Activated T-cell treated with anti-CD3 and anti-CD28 coated beads for 48 hours (primary cell): Measurements from ENCODE around the gene SNTA1.
"Not testable (repeated sequence)": the region's sequence is repeated elsewhere in the genome, so short reads cannot be mapped to it uniquely, and the experiment has no call there.

ENCODE experiments used
- DNase-seq: peaks from one replicate; pipeline ENCODE4 v3.0.0-alpha.2; 2020; ENCODE audit warnings: low read depth

The SNTA1 gene

DNA sequence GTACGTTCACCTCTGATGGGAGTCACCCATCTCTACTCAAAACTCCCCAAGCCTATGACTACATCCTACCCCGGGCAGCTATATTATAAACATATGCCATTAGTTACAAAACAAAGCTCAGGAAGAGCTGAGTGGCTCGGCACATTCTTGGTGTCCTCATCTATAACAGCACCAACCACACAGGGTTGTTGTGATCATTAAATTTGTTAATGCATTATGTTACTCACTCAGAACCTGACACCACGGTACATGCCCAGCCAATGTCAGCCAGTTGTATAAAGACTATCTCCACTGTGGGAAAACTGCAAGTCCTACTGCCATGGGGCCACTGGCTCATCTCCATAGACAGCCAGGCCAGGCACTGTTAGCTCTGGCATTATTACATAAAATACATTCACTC lies 50.0 kb downstream of the SNTA1 start:
- DNase-seq: no peak

DNA sequence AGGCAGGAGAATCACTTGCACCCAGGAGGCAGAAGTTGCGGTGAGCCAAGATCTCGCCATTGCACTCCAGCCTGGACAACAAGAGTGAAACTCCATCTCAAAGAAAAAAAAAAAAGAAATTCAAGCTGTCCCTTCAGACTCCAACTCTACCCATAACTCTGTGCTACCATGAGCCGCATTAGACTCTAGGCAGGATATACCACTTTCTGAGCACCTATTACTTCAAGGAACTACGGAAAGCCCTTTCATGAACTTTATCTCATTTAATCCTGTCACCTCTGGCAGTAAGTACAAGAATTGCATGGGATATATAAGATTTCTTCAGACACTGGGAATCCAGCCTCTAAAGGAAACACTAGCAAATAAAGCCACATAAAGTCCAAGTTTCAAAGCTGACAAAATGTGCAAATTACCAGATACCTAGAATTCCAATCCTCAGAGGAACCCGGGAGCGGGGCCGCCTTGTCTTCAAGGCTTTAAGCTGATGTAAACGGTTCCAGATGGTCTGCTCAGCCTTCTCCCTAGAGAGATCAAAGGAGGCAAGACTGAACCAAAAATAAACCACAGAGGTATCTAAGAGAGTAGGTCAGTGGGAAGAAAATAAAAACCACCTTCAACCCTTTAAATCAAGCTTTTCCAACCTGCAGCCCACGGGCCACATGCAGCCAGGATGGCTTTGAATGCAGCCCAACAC lies 51.7 kb downstream of the SNTA1 start:
- no peak for DNase-seq

DNA sequence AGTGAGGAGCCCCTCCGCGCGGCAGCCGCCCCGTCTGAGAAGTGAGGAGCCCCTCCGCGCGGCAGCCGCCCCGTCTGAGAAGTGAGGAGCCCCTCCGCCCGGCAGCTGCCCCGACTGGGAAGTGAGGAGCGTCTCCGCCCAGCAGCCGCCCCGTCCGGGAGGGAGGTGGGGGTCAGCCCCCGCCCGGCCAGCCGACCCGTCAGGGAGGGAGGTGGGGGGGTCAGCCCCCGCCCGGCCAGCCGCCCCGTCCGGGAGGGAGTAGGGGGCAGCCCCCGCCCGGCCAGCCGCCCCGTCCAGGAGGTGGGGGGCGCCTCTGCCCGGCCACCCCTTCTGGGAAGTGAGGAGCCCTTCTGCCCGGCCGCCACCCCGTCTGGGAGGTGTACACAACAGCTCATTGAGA lies 54.2 kb downstream of the SNTA1 start:
- DNase-seq: not testable (repeated sequence)

DNA sequence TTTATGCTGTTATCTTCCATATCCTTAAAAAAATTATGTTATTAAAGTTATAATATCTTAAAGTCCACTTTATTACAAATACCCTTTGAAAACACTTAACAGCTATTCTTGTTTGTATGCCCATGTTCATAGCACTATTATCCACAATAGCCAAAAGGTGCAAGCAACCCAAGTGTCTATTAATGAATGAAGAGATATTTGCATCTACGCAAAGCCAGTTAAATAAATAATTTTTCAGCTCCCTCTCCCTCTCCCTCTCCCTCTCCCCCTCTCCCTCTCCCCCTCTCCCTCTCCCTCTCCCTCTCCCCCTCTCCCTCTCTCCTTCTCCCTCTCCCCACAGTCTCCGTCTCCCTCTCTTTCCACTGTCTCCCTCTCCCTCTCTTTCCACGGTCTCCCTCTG lies 55.3 kb downstream of the SNTA1 start:
- no peak for DNase-seq

DNA sequence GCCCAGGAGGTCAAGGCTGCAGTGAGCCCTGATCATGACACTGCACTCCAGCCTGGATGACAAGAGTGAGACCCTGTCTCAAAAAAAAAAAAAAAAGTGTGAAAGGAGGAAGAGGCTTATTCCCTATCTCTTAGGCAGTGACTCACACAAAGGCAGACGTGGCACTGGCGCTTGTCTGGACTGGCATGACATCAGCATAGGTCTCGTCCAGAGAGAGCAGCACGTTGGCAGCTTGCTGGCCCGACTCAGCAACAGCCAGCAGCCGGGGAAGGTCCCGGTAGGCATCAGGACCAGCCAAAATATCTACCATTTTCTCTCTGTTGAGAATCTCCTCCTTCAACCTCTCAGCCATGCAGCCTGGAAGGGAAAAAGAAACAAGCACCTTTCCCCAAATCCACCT lies 56.4 kb downstream of the SNTA1 start:
- no peak for DNase-seq

DNA sequence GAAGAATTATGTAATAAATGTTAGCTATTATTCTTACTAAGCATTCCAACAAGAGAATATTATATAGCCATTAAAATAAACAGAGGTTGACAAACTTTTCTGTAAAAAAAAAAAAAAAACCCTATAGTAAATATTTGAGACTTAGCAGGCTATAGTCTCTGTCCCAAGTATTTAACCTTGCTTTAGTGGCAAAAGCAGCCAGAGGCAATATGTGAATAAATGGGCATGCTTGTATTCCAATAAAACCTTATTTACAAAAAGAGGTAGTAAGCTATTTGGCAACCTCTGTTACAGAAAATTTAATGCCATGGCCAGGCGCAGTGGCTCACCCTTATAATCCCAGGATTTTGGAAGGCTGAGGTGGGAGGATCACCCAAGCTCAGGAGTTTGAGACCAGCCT lies 56.9 kb downstream of the SNTA1 start:
- no peak for DNase-seq

DNA sequence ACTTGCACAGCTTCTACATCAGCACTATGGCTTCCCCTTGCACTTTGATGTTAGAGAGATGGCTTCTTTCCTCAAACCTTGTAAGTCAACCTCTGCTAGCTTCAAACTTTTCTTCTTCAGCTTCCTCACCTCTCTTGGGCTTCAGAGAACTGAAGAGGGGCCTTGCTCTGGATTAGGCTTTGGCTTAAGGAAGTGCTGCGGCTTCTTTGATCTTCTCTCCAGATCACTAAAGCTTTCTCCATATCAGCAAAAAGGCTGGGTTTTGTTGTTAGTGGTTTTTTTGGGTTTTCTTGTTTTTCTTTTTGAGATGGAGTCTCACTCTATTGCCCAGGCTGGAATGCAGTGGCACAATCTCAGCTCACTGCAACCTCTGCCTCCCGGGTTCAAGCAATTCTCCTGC lies 66.2 kb downstream of the SNTA1 start:
- DNase-seq: no peak

DNA sequence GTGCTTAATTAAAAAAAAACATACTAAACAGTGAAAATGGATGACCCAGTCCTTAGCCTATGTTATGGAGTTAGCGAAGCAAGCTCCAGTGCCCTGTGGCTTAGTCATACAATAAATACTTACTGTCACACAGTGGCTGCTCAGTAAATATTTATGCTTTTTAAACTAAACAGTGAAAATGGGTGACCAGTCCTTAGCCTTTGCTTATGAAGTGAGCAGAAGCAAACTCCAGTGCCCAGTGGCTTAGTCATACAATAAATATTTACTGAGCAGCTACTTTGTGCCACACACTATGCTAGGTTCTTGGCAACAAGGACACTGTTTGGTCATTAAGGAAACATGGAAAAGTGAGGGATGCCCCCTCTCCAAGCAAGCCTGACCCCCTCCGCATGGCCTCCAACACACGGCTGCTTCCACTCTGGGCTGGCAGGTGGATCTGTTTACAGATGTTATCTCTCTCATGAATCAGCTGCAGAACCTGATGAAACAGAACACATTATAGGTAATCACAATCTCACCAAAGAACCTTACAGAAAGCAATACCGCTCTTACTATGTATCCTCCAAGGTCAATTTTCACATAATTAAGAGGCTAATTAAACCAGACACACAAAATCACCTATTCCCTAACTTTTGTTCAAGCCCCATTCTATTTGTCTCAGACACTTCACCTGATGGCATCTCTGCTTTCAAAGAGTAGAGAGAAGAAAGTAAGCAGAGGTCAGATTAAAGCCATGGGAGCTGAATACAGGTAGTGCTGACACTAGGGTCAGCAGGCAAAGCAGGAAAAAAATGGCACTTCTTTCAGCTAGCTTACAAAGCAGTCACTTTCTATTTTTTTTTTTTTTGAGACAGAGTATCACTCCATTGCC lies 69.6 kb downstream of the SNTA1 start:
- no peak for DNase-seq

DNA sequence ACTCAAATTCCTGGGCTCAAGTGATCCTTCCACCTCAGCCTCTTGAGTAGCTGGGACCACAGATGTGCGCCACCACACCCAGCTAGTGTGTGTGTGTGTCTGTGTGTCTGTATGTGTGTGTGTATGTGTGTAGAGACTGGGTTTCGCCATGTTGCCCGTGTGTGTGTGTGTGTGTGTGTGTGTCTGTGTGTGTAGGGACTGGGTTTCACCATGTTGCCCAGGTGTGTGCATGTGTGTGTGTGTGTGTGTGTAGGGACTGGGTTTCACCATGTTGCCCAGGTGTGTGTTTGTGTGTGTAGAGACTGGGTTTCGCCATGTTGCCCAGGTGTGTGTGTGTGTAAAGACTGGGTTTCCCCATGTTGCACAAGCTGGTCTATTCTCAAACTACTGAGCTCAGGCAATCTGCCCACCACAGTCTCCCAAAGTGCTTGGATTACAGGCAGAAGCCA lies 70.5 kb downstream of the SNTA1 start:
- no peak for DNase-seq

DNA sequence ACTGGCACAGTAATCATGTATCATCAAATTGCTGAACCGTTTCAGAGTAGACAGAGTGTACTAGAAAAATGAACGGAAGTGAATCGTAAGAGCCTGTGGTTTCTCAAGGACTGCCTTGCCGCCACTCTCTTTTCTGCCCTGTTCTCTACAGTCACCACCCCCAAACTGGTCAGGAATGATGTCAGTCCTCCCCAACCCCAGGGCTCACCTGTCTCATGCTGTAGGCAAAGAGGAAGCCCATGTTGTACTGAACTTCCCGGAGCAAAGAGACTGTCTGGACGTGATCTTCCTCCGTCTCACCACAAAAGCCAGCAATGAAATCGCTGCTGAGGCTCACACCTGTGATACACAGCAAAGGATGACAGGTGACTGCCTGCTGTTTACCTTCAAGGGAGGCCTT lies 73.3 kb downstream of the SNTA1 start:
- no peak for DNase-seq

DNA sequence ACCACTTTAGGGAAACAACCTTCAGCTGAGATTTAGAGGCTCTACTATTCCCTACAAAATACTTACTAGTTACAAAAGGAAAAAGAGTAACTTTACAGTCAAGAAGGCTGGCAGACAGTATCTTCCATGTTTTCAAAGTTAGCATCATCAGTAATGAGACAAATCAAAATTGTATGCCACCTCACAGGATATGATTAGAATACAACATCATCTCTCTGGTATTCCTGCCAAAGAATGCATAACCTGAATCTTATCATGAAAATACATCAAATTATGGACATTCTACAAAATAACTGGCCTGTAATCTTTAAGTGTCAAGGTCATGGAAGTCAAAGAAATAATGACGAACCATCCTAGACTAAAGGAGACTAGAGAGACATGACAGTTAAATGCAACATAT lies 80.7 kb downstream of the SNTA1 start:
- DNase-seq: no peak

DNA sequence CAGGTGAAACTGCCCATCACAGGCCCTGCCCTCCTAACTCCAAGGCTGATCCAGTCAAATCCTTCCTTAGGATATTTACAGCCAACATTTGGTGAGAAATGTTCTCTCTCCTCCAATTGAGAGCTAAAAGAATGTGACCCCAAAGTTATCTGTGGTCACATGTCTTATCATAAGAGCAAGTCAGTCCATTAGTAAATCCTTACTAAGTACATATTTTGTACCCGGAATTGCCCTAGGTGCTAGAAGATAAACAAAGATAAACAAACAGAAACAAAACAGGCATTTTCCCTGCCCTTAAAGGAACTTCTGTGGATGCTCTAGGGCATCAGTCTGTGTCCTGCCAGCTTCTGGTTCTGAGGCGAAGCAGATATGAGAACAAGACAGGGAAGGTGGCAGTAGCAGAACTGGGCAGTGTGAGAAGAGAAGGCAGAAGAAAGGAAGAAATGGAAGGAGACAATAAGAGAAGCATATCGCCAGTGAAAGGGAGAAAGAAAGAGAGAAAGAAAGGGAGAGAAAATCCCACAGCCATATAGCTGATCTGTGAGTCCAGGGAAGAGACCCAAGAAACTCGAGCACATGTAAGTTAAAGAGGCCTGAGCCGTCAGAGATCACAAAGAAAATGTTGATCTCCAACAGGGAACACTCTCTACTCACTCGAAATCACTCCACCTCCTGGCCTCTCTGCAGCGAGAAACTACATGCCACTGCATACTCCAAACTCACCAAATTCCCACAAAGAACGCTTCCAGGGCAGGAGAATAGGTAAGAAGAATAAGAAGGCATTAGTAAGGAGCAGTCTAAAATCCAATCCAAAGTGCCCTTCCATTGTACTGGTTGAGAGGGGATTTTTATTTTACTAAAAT lies 83.9 kb downstream of the SNTA1 start:
- DNase-seq: no peak
